Measurements from ENCODE around the gene RPL6. TPM values are rescaled to one million over a fixed set of nuclear protein-coding genes. Genes with fewer than 3 reads are reported as not detected.
"Not testable (repeated sequence)": the region's sequence is repeated elsewhere in the genome, so short reads cannot be mapped to it uniquely, and the experiment has no call there.

Gene RPL6
- total RNA-seq, 3 donors from 2014 or later = 1,571 to 1,840 (median 1,826) TPM

GRCh38 chr12:112408621-112409020 lies 784 bp downstream of the RPL6 start:
- Histone ChIP-seq H3K4me1 (no peaks in the 10 kb centered on the region), H3K27ac (peak overlapping the region; percentile 94 to 96), H3K27me3 (no peaks in the 10 kb centered on the region), H3K4me3 (peak overlapping the region; percentile 72 to 90 (median 73)), H3K36me3 (peaks cover 14% of the 10 kb centered on the region), H3K9me3 (no peaks in the 10 kb centered on the region)
- intact Hi-C loops (cut with DNase I; ENCODE audit: low total_unique reads) = no loop called here
- no peak for DNase-seq (ENCODE audit: low spot score in 2 of 2)
- TF ChIP-seq POLR2AphosphoS5 (IDR thresholded peaks at IDR 0.05) = no peak
- TF ChIP-seq CTCF (IDR thresholded peaks at IDR 0.05) = no peak
- TF ChIP-seq POLR2A (IDR thresholded peaks at IDR 0.05) = no peak

GRCh38 chr12:112407683-112408082 lies 1.7 kb downstream of the RPL6 start:
- intact Hi-C loops (cut with DNase I; ENCODE audit: low total_unique reads); H3K4me1 ChIP-seq; DNase-seq (ENCODE audit: low spot score in 2 of 2); H3K27me3 ChIP-seq; H3K9me3 ChIP-seq: not testable (repeated sequence)
- H3K36me3 ChIP-seq = peaks cover 14% of the 10 kb centered on the region
- peak overlapping the region in 1 of 3 donors; percentile 90 for H3K4me3 ChIP-seq
- H3K27ac ChIP-seq = peak overlapping the region in 1 of 2 donors; percentile 94

- Histone ChIP-seq H3K27me3 (no peaks in the 10 kb centered on the region), H3K36me3 (peaks cover 14% of the 10 kb centered on the region), H3K27ac (no peak overlapping the region), H3K4me3 (peak overlapping the region in 1 of 3 donors; percentile 90), H3K4me1 (no peaks in the 10 kb centered on the region), H3K9me3 (no peaks in the 10 kb centered on the region)
- intact Hi-C loops (cut with DNase I; ENCODE audit: low total_unique reads) = no loop called here
- TF ChIP-seq CTCF (IDR thresholded peaks at IDR 0.05) = no peak
- TF ChIP-seq POLR2AphosphoS5 (IDR thresholded peaks at IDR 0.05) = no peak
- no peak for TF ChIP-seq POLR2A (IDR thresholded peaks at IDR 0.05)
- DNase-seq (ENCODE audit: low spot score in 2 of 2) = no peak
Observed at GRCh38 chr12:112406519-112407488, 2.6 kb downstream of the RPL6 start.

- no peak for DNase-seq (ENCODE audit: low spot score in 2 of 2)
- H3K27ac ChIP-seq = no peak overlapping the region
- no peak overlapping the region for H3K4me3 ChIP-seq
- no peaks in the 10 kb centered on the region for H3K27me3 ChIP-seq
- peaks cover 14% of the 10 kb centered on the region for H3K36me3 ChIP-seq
- H3K4me1 ChIP-seq = no peaks in the 10 kb centered on the region
- intact Hi-C loops (cut with DNase I; ENCODE audit: low total_unique reads) = no loop called here
- no peak for TF ChIP-seq CTCF (IDR thresholded peaks at IDR 0.05)
- TF ChIP-seq POLR2A (IDR thresholded peaks at IDR 0.05) = no peak
- no peak for TF ChIP-seq POLR2AphosphoS5 (IDR thresholded peaks at IDR 0.05)
- H3K9me3 ChIP-seq = no peaks in the 10 kb centered on the region
Observed at GRCh38 chr12:112401903-112402498, 7.4 kb downstream of the RPL6 start.

- Histone ChIP-seq H3K36me3 (peaks cover 7% of the 10 kb centered on the region), H3K4me1 (no peaks in the 10 kb centered on the region), H3K9me3 (no peaks in the 10 kb centered on the region), H3K27ac (no peak overlapping the region), H3K4me3 (no peak overlapping the region), H3K27me3 (no peaks in the 10 kb centered on the region)
- intact Hi-C loops (cut with DNase I; ENCODE audit: low total_unique reads) = no loop called here
- no peak for DNase-seq (ENCODE audit: low spot score in 2 of 2)
- TF ChIP-seq POLR2AphosphoS5 (IDR thresholded peaks at IDR 0.05) (no peak), POLR2A (IDR thresholded peaks at IDR 0.05) (no peak), CTCF (IDR thresholded peaks at IDR 0.05) (no peak)
Observed at GRCh38 chr12:112401054-112401453, 8.4 kb downstream of the RPL6 start.
